Rectal smooth muscle tissue (tissue), 1 donor: Measurements from ENCODE around the gene RANBP17.
"Not testable (repeated sequence)": the region's sequence is repeated elsewhere in the genome, so short reads cannot be mapped to it uniquely, and the experiment has no call there.

Experiments
- H3K27ac ChIP-seq: one replicate; pipeline ENCODE4 v1.7.0; 2013; ENCODE audit warnings: low read depth, low read length, inconsistent platforms
- H3K27me3 ChIP-seq: one replicate; pipeline ENCODE4 v1.7.0; 2013; ENCODE audit warnings: low read length; ENCODE audit not compliant: control insufficient read depth, insufficient read depth
- H3K36me3 ChIP-seq: one replicate; pipeline ENCODE4 v1.7.0; 2013; ENCODE audit warnings: low read length; ENCODE audit not compliant: control insufficient read depth, insufficient read depth
- H3K4me1 ChIP-seq: one replicate; pipeline ENCODE4 v1.7.0; 2013; ENCODE audit warnings: low read length; ENCODE audit not compliant: control insufficient read depth, insufficient read depth
- H3K4me3 ChIP-seq: one replicate; pipeline ENCODE4 v1.7.0; 2013; ENCODE audit warnings: low read length
- H3K9ac ChIP-seq: one replicate; pipeline ENCODE4 v1.7.0; 2013; ENCODE audit warnings: low read length

Gene RANBP17

GRCh38 chr5:171149772-171150171 lies 288.0 kb downstream of the RANBP17 start:
- H3K36me3 ChIP-seq = no peaks in the 10 kb centered on the region
- H3K27me3 ChIP-seq = no peaks in the 10 kb centered on the region
- H3K4me3 ChIP-seq = no peak overlapping the region
- H3K27ac ChIP-seq = no peak overlapping the region
- H3K4me1 ChIP-seq = no peaks in the 10 kb centered on the region
- no peak overlapping the region for H3K9ac ChIP-seq

GRCh38 chr5:171152382-171152781 lies 290.6 kb downstream of the RANBP17 start:
- Histone ChIP-seq H3K36me3 (no peaks in the 10 kb centered on the region), H3K4me1 (no peaks in the 10 kb centered on the region), H3K9ac (no peak overlapping the region), H3K27me3 (no peaks in the 10 kb centered on the region), H3K4me3 (no peak overlapping the region), H3K27ac (no peak overlapping the region)

DNA sequence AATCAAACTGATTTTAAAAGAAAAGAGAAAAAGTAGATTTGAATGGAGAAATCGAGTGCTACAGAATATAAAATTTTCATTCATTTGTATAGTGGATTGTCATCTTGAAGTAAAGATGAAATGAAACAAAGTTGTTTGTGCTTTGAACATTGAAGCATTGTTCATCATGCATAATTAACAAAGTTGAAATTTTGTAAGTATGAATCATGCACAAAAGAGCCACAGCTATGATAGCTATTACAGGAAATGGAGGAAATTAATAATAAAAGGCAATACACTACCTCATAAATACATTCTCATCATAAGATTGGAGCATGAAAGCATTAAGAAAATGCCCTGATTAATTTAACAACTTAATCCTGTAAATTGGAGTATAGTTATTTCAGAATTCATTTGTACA lies 293.8 kb downstream of the RANBP17 start:
- Histone ChIP-seq H3K27me3 (no peaks in the 10 kb centered on the region), H3K4me1 (no peaks in the 10 kb centered on the region), H3K9ac (no peak overlapping the region), H3K36me3 (no peaks in the 10 kb centered on the region), H3K4me3 (no peak overlapping the region), H3K27ac (no peak overlapping the region)

DNA sequence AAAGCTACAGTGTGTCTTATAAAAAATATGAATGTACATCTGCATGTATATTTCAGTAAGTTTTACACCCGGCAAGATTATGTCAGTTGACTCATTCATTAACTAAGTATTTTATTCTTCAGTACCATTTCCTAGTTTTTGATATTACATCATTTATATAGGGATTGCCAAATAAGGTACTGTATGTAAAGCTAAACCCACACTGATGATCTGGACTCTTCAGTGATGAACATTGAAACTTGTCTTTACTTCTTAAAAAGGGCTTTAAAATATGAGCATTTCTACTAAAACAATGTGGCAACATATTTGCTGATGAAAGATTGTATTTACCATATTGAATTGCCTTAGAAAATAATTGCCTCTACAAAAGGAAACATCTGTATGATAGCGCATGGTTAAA lies 295.5 kb downstream of the RANBP17 start:
- no peaks in the 10 kb centered on the region for H3K4me1 ChIP-seq
- no peak overlapping the region for H3K4me3 ChIP-seq

DNA sequence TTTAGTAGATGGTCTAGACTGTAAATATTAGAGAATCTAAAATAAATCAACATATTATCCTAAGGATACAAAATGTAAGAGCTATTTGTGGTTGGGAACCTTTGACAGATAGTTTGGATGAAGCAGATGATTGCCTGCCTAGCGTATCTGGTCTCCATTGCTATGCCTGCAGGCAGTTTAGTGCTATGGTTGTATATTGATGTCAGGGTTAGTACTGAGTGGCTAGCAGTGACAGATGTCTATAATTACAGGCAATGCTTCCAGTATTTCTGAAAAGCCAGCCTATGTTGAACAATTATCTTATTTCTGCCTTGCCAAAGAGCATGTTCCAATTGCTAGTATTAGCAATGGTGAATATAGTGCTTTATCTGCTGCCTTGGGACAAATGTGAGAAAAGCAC lies 296.0 kb downstream of the RANBP17 start:
- Histone ChIP-seq H3K36me3 (no peaks in the 10 kb centered on the region), H3K27me3 (no peaks in the 10 kb centered on the region), H3K4me1 (no peaks in the 10 kb centered on the region), H3K9ac (no peak overlapping the region), H3K27ac (no peak overlapping the region), H3K4me3 (no peak overlapping the region)

More for the DNA sequence above, 295.5 kb downstream of the RANBP17 start:
- Histone ChIP-seq H3K27ac (no peak overlapping the region), H3K27me3 (no peaks in the 10 kb centered on the region), H3K9ac (no peak overlapping the region), H3K36me3 (no peaks in the 10 kb centered on the region)

DNA sequence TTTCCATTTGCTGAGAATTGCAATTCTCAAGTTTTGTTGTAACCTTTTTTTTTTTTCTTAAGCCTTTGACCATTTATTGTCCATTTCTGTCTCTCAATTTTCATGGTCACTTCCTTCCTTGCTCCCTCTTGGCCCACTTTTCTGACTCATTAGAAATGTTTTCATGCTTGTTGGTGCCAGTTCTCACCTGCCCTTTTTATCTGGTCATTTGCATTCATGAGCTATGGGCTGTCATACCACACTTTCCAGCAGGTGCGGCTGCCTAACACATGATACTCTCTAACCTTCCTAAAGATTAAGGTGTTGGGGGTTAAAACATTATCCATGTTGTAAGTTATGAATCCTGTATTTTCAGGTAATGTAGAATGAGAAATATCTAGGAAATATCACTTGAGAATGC lies 296.8 kb downstream of the RANBP17 start:
- H3K36me3 ChIP-seq = no peaks in the 10 kb centered on the region
- no peak overlapping the region for H3K27ac ChIP-seq
- H3K4me3 ChIP-seq = no peak overlapping the region
- no peak overlapping the region for H3K9ac ChIP-seq
- no peaks in the 10 kb centered on the region for H3K4me1 ChIP-seq
- H3K27me3 ChIP-seq = no peaks in the 10 kb centered on the region

DNA sequence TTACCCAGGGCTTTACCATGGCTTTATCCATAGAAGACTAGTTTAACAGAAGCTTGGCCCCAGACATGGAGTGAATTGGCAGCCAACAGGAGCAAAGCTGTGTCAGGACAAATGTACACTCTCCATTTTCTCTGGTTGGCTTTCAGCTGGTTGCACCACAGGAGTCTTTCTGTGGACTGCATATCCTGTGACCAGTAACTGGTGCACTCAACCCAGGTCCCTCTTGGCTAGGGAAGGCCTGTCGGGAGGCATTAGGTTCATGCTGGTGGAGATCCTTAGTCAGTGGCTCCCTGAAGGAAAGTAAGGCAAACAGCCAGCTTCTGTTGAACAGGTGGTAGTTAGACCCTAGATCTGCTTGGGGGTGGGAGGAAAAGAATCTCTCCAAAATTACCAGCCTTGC lies 300.3 kb downstream of the RANBP17 start:
- Histone ChIP-seq H3K4me3 (no peak overlapping the region), H3K27ac (no peak overlapping the region), H3K27me3 (no peaks in the 10 kb centered on the region), H3K36me3 (no peaks in the 10 kb centered on the region), H3K4me1 (no peaks in the 10 kb centered on the region), H3K9ac (no peak overlapping the region)

DNA sequence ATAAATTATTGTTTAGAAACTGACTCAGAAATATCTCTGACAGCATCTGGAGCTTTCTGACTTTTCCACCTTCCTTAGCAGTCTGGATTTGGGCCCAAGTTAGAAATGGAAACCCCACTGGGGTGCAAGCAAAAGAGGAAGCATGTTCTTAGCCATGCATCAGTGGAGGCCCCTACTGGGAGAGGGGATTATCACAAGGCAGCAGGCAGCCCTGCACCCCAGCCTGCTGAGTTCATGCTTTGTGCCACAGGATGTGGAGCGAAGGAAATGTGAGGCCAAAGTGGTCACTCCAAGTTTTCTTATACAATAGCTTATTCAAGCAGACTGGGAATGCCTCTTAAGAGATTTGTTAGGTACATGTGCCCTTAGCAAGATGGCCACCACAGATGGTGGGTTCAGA lies 300.8 kb downstream of the RANBP17 start:
- no peaks in the 10 kb centered on the region for H3K4me1 ChIP-seq
- no peak overlapping the region for H3K27ac ChIP-seq
- no peak overlapping the region for H3K4me3 ChIP-seq
- H3K36me3 ChIP-seq = no peaks in the 10 kb centered on the region
- no peaks in the 10 kb centered on the region for H3K27me3 ChIP-seq
- H3K9ac ChIP-seq = no peak overlapping the region

DNA sequence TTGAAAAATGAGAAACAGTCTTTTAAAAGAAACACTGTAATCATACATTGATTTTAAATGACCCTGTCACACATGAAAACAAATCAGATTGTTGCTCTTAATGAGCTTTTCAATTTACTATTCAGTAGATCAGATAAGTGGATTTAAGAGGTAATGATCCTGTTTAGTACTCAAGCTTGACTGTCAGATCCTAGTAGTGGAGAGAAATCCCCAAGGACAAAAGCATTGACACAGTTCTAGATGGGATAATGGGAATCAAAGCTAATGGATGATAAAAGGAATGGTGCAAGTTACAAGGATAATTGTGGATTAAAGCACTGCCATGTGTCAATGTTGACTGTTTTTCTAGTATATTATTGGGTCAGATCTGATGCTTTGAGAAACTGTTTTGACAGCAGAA lies 304.9 kb downstream of the RANBP17 start:
- Histone ChIP-seq H3K27me3 (no peaks in the 10 kb centered on the region), H3K9ac (no peak overlapping the region), H3K4me1 (no peaks in the 10 kb centered on the region), H3K4me3 (no peak overlapping the region), H3K36me3 (no peaks in the 10 kb centered on the region), H3K27ac (no peak overlapping the region)

GRCh38 chr5:171168171-171168570 lies 306.4 kb downstream of the RANBP17 start:
- Histone ChIP-seq H3K4me3 (no peak overlapping the region), H3K4me1 (no peaks in the 10 kb centered on the region), H3K27ac (no peak overlapping the region), H3K36me3 (no peaks in the 10 kb centered on the region), H3K9ac (no peak overlapping the region), H3K27me3 (no peaks in the 10 kb centered on the region)

DNA sequence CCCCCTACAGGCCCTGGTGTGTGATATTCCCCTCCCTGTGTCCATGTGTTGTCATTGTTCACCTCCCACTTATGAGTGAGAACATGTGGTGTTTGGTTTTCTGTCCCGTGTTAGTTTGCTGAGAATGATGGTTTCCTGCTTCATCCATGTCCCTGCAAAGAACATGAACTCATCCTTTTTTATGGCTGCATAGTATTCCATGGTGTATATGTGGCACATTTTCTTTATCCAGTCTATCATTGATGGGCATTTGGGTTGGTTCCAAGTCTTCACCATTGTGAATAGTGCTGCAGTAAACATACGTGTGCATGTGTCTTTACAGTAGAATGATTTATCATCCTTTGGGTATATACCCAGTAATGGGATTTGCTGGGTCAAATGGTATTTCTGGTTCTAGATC lies 313.1 kb downstream of the RANBP17 start:
- H3K9ac ChIP-seq, H3K27me3 ChIP-seq, H3K4me1 ChIP-seq, H3K36me3 ChIP-seq, H3K4me3 ChIP-seq, H3K27ac ChIP-seq: not testable (repeated sequence)

DNA sequence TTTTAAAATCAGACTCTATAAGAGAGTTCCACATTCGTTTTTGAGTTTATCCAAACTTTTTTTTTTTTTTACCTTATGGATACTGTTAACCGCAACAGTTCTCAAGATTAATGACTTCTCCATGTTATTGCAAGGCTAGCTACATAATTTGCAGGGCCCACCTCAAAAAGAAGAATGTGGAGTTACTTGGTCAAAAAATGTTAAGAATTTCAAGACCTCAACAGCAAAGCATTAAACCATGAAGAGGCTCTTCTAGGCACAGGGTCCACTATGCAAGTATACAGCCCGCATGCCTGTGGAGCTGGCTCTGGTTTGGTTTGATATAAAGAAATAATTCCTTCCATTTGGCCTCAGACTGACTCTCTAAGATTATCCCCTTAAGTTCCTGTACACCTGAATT lies 313.9 kb downstream of the RANBP17 start:
- Histone ChIP-seq H3K36me3 (no peaks in the 10 kb centered on the region), H3K4me3 (no peak overlapping the region), H3K4me1 (no peaks in the 10 kb centered on the region), H3K27me3 (no peaks in the 10 kb centered on the region), H3K27ac (no peak overlapping the region), H3K9ac (no peak overlapping the region)

DNA sequence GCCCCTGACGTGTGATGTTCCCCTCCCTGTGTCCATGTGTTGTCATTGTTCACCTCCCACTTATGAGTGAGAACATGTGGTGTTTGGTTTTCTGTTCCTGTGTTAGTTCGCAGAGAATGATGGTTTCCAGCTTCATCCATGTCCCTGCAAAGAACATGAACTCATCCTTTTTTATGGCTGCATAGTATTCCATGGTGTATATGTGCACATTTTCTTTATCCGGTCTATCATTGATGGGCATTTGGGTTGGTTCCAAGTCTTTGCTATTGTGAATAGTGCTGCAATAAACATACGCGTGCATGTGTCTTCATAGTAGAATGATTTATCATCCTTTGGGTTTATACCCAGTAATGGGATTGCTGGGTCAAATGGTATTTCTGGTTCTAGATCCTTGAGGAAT lies 316.4 kb downstream of the RANBP17 start:
- not testable (repeated sequence) for H3K9ac ChIP-seq, H3K4me3 ChIP-seq, H3K27me3 ChIP-seq, H3K4me1 ChIP-seq, H3K27ac ChIP-seq, H3K36me3 ChIP-seq

GRCh38 chr5:171188016-171188415 lies 326.2 kb downstream of the RANBP17 start:
- Histone ChIP-seq H3K4me3 (no peak overlapping the region), H3K4me1 (no peaks in the 10 kb centered on the region), H3K36me3 (no peaks in the 10 kb centered on the region), H3K27me3 (no peaks in the 10 kb centered on the region), H3K9ac (no peak overlapping the region), H3K27ac (no peak overlapping the region)
